Loucy (cell line): ENCODE data around the gene CCL26.

Experiments used
- H2AFZ ChIP-seq: fragments of 200-600 bp; sonication (generic); 2 replicates; pipeline ENCODE4 v1.6.0; 2016; ENCODE audit warnings: antibody characterized with exemption, mild to moderate bottlenecking, low read length, moderate library complexity
- H3F3A ChIP-seq: fragments of 200-600 bp; 2 replicates; pipeline ENCODE4 v1.6.0; 2016; ENCODE audit warnings: antibody characterized with exemption, low read depth, mild to moderate bottlenecking
- H3K27me3 ChIP-seq: fragments of 200-600 bp; sonication (generic); 2 replicates; pipeline ENCODE4 v1.6.1; 2014; ENCODE audit warnings: low read length, mild to moderate bottlenecking; ENCODE audit not compliant: insufficient read depth, poor library complexity, severe bottlenecking
- H3K36me3 ChIP-seq: fragments of 200-600 bp; sonication (generic); 2 replicates; pipeline ENCODE4 v1.6.1; 2016; ENCODE audit warnings: low read length; ENCODE audit not compliant: insufficient read depth
- H3K4me1 ChIP-seq: fragments of 200-600 bp; sonication (generic); 2 replicates; pipeline ENCODE4 v1.5.1; 2014; ENCODE audit warnings: low read length, mild to moderate bottlenecking; ENCODE audit not compliant: insufficient read depth, poor library complexity, severe bottlenecking
- H3K4me2 ChIP-seq: fragments of 200-600 bp; sonication (generic); 2 replicates; pipeline ENCODE4 v1.6.0; 2014; ENCODE audit warnings: antibody characterized with exemption, low read length, low read depth, mild to moderate bottlenecking; ENCODE audit not compliant: poor library complexity, severe bottlenecking
- H3K4me3 ChIP-seq: fragments of 200-600 bp; sonication (generic); 2 replicates; pipeline ENCODE4 v1.5.1; 2014; ENCODE audit warnings: low read length, mild to moderate bottlenecking, mixed read lengths; ENCODE audit not compliant: poor library complexity, severe bottlenecking
- H3K79me2 ChIP-seq: fragments of 200-600 bp; sonication (generic); 2 replicates; pipeline ENCODE4 v1.6.1; 2014; ENCODE audit warnings: low read length; ENCODE audit not compliant: insufficient read depth
- H3K9ac ChIP-seq: fragments of 200-600 bp; sonication (generic); 2 replicates; pipeline ENCODE4 v1.6.0; 2014; ENCODE audit warnings: mild to moderate bottlenecking, low read depth, low read length, moderate library complexity; ENCODE audit not compliant: poor library complexity, severe bottlenecking
- H3K9me2 ChIP-seq: fragments of 200-600 bp; sonication (generic); replicated peaks from 2 replicates; pipeline ENCODE4 v1.6.1; 2016; ENCODE audit warnings: low read depth, low read length, mixed read lengths
- H3K9me3 ChIP-seq: fragments of 200-600 bp; sonication (generic); 2 replicates; pipeline ENCODE4 v1.6.1; 2014; ENCODE audit warnings: mild to moderate bottlenecking, antibody characterized with exemption, low read length, low read depth; ENCODE audit not compliant: insufficient read depth
- H4K20me1 ChIP-seq: fragments of 200-600 bp; sonication (generic); 2 replicates; pipeline ENCODE4 v1.6.0; 2014; ENCODE audit warnings: antibody characterized with exemption, low read length, mild to moderate bottlenecking; ENCODE audit not compliant: insufficient read depth, poor library complexity, severe bottlenecking
- EZH2phosphoT487 ChIP-seq: fragments of 200-600 bp; IDR thresholded peaks from 2 replicates; pipeline ENCODE4 v1.6.1; 2018; ENCODE audit warnings: antibody characterized with exemption, mild to moderate bottlenecking, moderate library complexity, borderline replicate concordance
- TF ChIP-seq, protein P1 (sequence below): fragments of 200-600 bp; sonication (generic); conservative IDR thresholded peaks from 2 replicates; pipeline ENCODE4 v1.5.1; 2014; ENCODE audit warnings: mild to moderate bottlenecking, antibody characterized with exemption, low read length

Gene CCL26

GRCh38 chr7:75721426-75721825 is 50.6 kb downstream of the CCL26 start:
- Histone ChIP-seq H3K27me3 (no peaks in the 10 kb centered on the region), H3K9ac (no peak overlapping the region), H3K79me2 (no peaks in the 10 kb centered on the region), H3K4me3 (no peak overlapping the region), H3K36me3 (no peaks in the 10 kb centered on the region), H3F3A (no peaks in the 10 kb centered on the region), H3K9me3 (no peaks in the 10 kb centered on the region), H3K9me2 (no peaks in the 10 kb centered on the region), H4K20me1 (no peaks in the 10 kb centered on the region), H3K4me1 (no peaks in the 10 kb centered on the region), H3K4me2 (no peak overlapping the region), H2AFZ (no peak overlapping the region)
- TF ChIP-seq, protein P1, sequence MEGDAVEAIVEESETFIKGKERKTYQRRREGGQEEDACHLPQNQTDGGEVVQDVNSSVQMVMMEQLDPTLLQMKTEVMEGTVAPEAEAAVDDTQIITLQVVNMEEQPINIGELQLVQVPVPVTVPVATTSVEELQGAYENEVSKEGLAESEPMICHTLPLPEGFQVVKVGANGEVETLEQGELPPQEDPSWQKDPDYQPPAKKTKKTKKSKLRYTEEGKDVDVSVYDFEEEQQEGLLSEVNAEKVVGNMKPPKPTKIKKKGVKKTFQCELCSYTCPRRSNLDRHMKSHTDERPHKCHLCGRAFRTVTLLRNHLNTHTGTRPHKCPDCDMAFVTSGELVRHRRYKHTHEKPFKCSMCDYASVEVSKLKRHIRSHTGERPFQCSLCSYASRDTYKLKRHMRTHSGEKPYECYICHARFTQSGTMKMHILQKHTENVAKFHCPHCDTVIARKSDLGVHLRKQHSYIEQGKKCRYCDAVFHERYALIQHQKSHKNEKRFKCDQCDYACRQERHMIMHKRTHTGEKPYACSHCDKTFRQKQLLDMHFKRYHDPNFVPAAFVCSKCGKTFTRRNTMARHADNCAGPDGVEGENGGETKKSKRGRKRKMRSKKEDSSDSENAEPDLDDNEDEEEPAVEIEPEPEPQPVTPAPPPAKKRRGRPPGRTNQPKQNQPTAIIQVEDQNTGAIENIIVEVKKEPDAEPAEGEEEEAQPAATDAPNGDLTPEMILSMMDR = no peak
- no peak for TF ChIP-seq EZH2phosphoT487

DNA sequence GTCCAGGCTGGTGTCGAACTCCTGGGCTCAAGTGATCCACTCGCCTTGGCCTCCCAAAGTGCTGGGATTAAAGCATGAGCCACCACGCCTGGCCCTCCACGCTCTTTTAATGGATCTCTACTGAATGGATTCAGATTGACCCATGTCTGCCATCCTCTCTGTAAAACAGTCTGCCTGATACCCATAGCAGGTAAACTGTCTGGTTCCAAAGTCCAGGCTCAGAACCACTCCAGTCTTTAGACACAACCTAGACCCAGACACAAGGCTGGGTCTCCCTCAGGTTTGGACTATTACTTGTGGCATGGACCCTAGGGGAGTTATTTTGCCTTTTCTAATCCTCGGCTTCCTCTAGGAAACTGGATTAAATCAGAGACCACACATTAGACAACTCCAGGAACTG is 52.4 kb downstream of the CCL26 start:
- Histone ChIP-seq H3K27me3 (no peaks in the 10 kb centered on the region), H3K9me2 (no peaks in the 10 kb centered on the region), H3K9ac (no peak overlapping the region), H3K9me3 (no peaks in the 10 kb centered on the region), H3K4me1 (no peaks in the 10 kb centered on the region), H3K79me2 (no peaks in the 10 kb centered on the region), H3K4me3 (no peak overlapping the region), H3K36me3 (no peaks in the 10 kb centered on the region), H4K20me1 (no peaks in the 10 kb centered on the region), H3K4me2 (no peak overlapping the region), H2AFZ (no peak overlapping the region), H3F3A (no peaks in the 10 kb centered on the region)
- TF ChIP-seq, protein P1 = no peak
- TF ChIP-seq EZH2phosphoT487 = no peak
